H9 (cell line): ENCODE measurements around the gene PNLIP. TPM values are rescaled to one million over a fixed set of nuclear protein-coding genes. Genes with fewer than 3 reads are reported as not detected.

Experiments
- DNase-seq: peaks from one replicate; pipeline ENCODE4 v3.0.0-alpha.2; 2017
- H2AFZ ChIP-seq: one replicate; pipeline ENCODE4 v1.6.1; 2013; ENCODE audit warnings: mild to moderate bottlenecking, low read length, control low read depth, moderate library complexity
- H2AK5ac ChIP-seq: 2 replicates; pipeline ENCODE4 v1.6.1; 2013; ENCODE audit warnings: low read length, control low read depth, mixed read lengths; ENCODE audit not compliant: insufficient read length
- H2BK120ac ChIP-seq: one replicate; pipeline ENCODE4 v1.6.1; 2013; ENCODE audit warnings: low read depth, mild to moderate bottlenecking, low read length, control low read depth, inconsistent platforms; ENCODE audit not compliant: poor library complexity, severe bottlenecking
- H2BK12ac ChIP-seq: 2 replicates; pipeline ENCODE4 v1.6.1; 2013; ENCODE audit warnings: low read length, control low read depth, mixed read lengths, low read depth; ENCODE audit not compliant: insufficient read length
- H2BK15ac ChIP-seq: 2 replicates; pipeline ENCODE4 v1.6.1; 2013; ENCODE audit warnings: low read depth, low read length, control low read depth
- H2BK20ac ChIP-seq: one replicate; pipeline ENCODE4 v1.6.1; 2013; ENCODE audit warnings: low read depth, mild to moderate bottlenecking, low read length, control low read depth, inconsistent platforms; ENCODE audit not compliant: poor library complexity, severe bottlenecking
- H2BK5ac ChIP-seq: 2 replicates; pipeline ENCODE4 v1.6.1; 2013; ENCODE audit warnings: low read length, control low read depth, mixed read lengths; ENCODE audit not compliant: insufficient read length
- H3K14ac ChIP-seq: 2 replicates; pipeline ENCODE4 v1.6.1; 2013; ENCODE audit warnings: low read length, control low read depth; ENCODE audit not compliant: insufficient read depth
- H3K18ac ChIP-seq: 2 replicates; pipeline ENCODE4 v1.6.1; 2013; ENCODE audit warnings: low read depth, mild to moderate bottlenecking, mixed read lengths, low read length, control low read depth; ENCODE audit not compliant: insufficient read length
- H3K23ac ChIP-seq: 2 replicates; pipeline ENCODE4 v1.6.1; 2013; ENCODE audit warnings: low read length, control low read depth, mixed read lengths, low read depth; ENCODE audit not compliant: insufficient read length
- H3K23me2 ChIP-seq: 2 replicates; pipeline ENCODE4 v1.6.1; 2013; ENCODE audit warnings: low read depth, mild to moderate bottlenecking, mixed read lengths, low read length, control low read depth; ENCODE audit not compliant: insufficient read length, poor library complexity, severe bottlenecking
- H3K27ac ChIP-seq: 2 replicates; pipeline ENCODE4 v1.5.1; 2013; ENCODE audit warnings: low read length, control low read depth, mixed read lengths, low read depth; ENCODE audit not compliant: insufficient read length
- H3K27me3 ChIP-seq: 2 replicates; pipeline ENCODE4 v1.6.1; 2013; ENCODE audit warnings: low read length, control low read depth, inconsistent platforms; ENCODE audit not compliant: insufficient read depth
- H3K4ac ChIP-seq: 2 replicates; pipeline ENCODE4 v1.6.1; 2013; ENCODE audit warnings: low read depth, mild to moderate bottlenecking, control low read depth, inconsistent platforms, low read length, moderate library complexity
- H3K4me1 ChIP-seq: 2 replicates; pipeline ENCODE4 v1.6.1; 2013; ENCODE audit warnings: low read length, control low read depth, inconsistent platforms; ENCODE audit not compliant: insufficient read depth
- H3K4me2 ChIP-seq: 2 replicates; pipeline ENCODE4 v1.6.1; 2013; ENCODE audit warnings: low read length, control low read depth, mixed read lengths; ENCODE audit not compliant: insufficient read length, insufficient read depth
- H3K56ac ChIP-seq: 2 replicates; pipeline ENCODE4 v1.6.1; 2013; ENCODE audit warnings: low read depth, mild to moderate bottlenecking, mixed read lengths, low read length, control low read depth; ENCODE audit not compliant: insufficient read length
- H3K79me1 ChIP-seq: 2 replicates; pipeline ENCODE4 v1.6.1; 2013; ENCODE audit warnings: low read depth, mild to moderate bottlenecking, moderate library complexity, low read length, control low read depth, inconsistent platforms; ENCODE audit not compliant: insufficient read depth, poor library complexity, severe bottlenecking
- H3K79me2 ChIP-seq: 2 replicates; pipeline ENCODE4 v1.6.1; 2013; ENCODE audit warnings: low read length, control low read depth, inconsistent platforms; ENCODE audit not compliant: insufficient read depth
- H3K9ac ChIP-seq: 2 replicates; pipeline ENCODE4 v1.6.1; 2013; ENCODE audit warnings: low read length, control low read depth, mixed read lengths; ENCODE audit not compliant: insufficient read length; ENCODE audit errors: extremely low read depth
- H3K9me3 ChIP-seq: one replicate; pipeline ENCODE4 v1.6.1; 2013; ENCODE audit warnings: low read depth, low read length, inconsistent platforms; ENCODE audit not compliant: control insufficient read depth
- H3T11ph ChIP-seq: one replicate; pipeline ENCODE4 v1.6.1; 2013; ENCODE audit warnings: mild to moderate bottlenecking, low read length, control low read depth, inconsistent platforms
- H4K20me1 ChIP-seq: one replicate; pipeline ENCODE4 v1.6.1; 2013; ENCODE audit not compliant: control insufficient read depth, insufficient read length, insufficient read depth
- H4K5ac ChIP-seq: 2 replicates; pipeline ENCODE4 v1.6.1; 2013; ENCODE audit warnings: low read depth, mild to moderate bottlenecking, mixed read lengths, low read length, control low read depth; ENCODE audit not compliant: insufficient read length
- H4K8ac ChIP-seq: replicated peaks from 2 replicates; pipeline ENCODE4 v1.6.1; 2013; ENCODE audit warnings: low read length, control low read depth, mixed read lengths, low read depth; ENCODE audit not compliant: insufficient read length
- H4K91ac ChIP-seq: 2 replicates; pipeline ENCODE4 v1.6.1; 2013; ENCODE audit warnings: low read depth, mild to moderate bottlenecking, moderate library complexity, mixed read lengths, low read length, control low read depth; ENCODE audit not compliant: insufficient read length
- H3K27ac Mint-ChIP-seq, 3 experiments: 2 replicates in 2 of 3; 3 replicates in 1 of 3; pipeline ENCODE4 v1.8.0; 2020 to 2021; ENCODE audit warnings: mixed read lengths in 3 of 3, mild to moderate bottlenecking in 1 of 3, moderate library complexity in 1 of 3
- H3K27me3 Mint-ChIP-seq: 2 replicates; pipeline ENCODE4 v1.8.0; 2021; ENCODE audit warnings: low read depth, mild to moderate bottlenecking, moderate library complexity, mixed read lengths
- H3K36me3 Mint-ChIP-seq, 3 experiments: 2 replicates in 2 of 3; 3 replicates in 1 of 3; pipeline ENCODE4 v1.8.0; 2020 to 2021; ENCODE audit warnings: low read depth in 3 of 3, mixed read lengths in 3 of 3; ENCODE audit not compliant: insufficient read depth in 1 of 3
- H3K4me1 Mint-ChIP-seq, 2 experiments: 2 replicates each; pipeline ENCODE4 v1.8.0; 2020; ENCODE audit warnings: mixed read lengths in 2 of 2
- H3K4me3 Mint-ChIP-seq, 2 experiments: 2 replicates in 1 of 2; 3 replicates in 1 of 2; pipeline ENCODE4 v1.8.0; 2020 to 2021; ENCODE audit warnings: mild to moderate bottlenecking in 2 of 2, mixed read lengths in 2 of 2, moderate library complexity in 1 of 2
- H3K9me3 Mint-ChIP-seq, 2 experiments: 2 replicates in 1 of 2; 3 replicates in 1 of 2; pipeline ENCODE4 v1.8.0; 2020; ENCODE audit warnings: mild to moderate bottlenecking in 2 of 2, mixed read lengths in 2 of 2, moderate library complexity in 1 of 2
- WGBS: extraction: QIAGEN DNeasy Blood & Tissue Kit; methylation state at CpG from one replicate; pipeline ENCODE4 v1.1.7; 2013; ENCODE audit warnings: missing lambda C conversion rate, low lambda C conversion rate, mixed read lengths; ENCODE audit not compliant: insufficient read length; ENCODE audit errors: extremely low coverage; 5-methylcytosine and 5-hydroxymethylcytosine counted together
- total RNA-seq: library from RNA; stranded (reverse); gene quantifications from 2 replicates; pipeline ENCODE4 v1.2.1, GENCODE V29; 2021
- TF ChIP-seq, protein P1 (sequence below): fragments of 200-600 bp; sonication (generic); conservative IDR thresholded peaks from 3 replicates; pipeline ENCODE4 v1.8.0; 2021; ENCODE audit warnings: antibody characterized with exemption, mild to moderate bottlenecking

Gene PNLIP
- total RNA-seq, 1 experiment from 2014 or later, result not detected

DNA sequence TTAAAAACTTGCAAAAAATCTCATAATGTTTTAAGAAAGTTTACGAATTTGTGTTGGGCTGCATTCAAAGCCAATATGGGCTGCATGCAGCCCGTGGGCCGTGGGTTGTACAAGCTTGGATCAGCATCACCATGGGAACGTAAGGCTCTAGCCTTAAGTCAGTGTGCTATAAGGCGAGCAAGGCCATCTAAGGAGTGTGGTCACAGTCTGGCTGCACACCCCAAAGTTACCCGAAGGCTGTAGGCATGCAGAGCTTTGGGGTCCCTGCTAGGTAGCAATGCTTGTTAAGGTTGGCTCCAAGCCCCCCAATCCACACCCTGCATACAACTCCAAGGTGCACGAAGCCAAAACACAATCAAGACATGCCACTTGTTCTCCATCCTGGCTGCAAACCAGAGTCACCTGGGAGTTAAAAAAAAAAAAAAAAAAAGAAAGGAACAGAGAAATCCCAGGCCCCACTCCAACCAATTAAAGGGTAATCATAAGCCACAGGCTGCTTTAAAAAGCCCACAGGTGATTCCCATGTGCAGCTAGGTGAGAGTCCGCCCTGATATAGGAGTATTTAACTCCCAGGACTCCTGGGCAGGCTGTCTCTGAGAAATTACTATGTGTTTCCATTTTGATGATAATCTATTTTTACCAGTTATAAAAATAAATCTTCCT is 66.5 kb downstream of the PNLIP start:
- no peak overlapping the region for H3K9ac ChIP-seq
- H3K27me3 ChIP-seq, result no peaks in the 10 kb centered on the region; the same call in 1 of the 2 replicates
- no peak overlapping the region for H3K27ac ChIP-seq
- no peaks in the 10 kb centered on the region for H3K4me1 ChIP-seq
- peaks cover 11 to 12% of the 10 kb centered on the region in 2 experiments; a peak in 2 of 4 replicates for H3K4me1 Mint-ChIP-seq
- no peak overlapping the region for H2BK120ac ChIP-seq
- H3K79me1 ChIP-seq, result no peaks in the 10 kb centered on the region
- H3K27ac Mint-ChIP-seq, result no peak overlapping the region
- no peak overlapping the region for H3T11ph ChIP-seq
- TF ChIP-seq, protein P1, sequence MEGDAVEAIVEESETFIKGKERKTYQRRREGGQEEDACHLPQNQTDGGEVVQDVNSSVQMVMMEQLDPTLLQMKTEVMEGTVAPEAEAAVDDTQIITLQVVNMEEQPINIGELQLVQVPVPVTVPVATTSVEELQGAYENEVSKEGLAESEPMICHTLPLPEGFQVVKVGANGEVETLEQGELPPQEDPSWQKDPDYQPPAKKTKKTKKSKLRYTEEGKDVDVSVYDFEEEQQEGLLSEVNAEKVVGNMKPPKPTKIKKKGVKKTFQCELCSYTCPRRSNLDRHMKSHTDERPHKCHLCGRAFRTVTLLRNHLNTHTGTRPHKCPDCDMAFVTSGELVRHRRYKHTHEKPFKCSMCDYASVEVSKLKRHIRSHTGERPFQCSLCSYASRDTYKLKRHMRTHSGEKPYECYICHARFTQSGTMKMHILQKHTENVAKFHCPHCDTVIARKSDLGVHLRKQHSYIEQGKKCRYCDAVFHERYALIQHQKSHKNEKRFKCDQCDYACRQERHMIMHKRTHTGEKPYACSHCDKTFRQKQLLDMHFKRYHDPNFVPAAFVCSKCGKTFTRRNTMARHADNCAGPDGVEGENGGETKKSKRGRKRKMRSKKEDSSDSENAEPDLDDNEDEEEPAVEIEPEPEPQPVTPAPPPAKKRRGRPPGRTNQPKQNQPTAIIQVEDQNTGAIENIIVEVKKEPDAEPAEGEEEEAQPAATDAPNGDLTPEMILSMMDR, result no peak
- no peak overlapping the region for H4K8ac ChIP-seq
- H4K5ac ChIP-seq, result no peak overlapping the region
- no CpG with 5 or more reads among the region's 8 CpGs for WGBS
- H3K9me3 Mint-ChIP-seq, result peaks cover 9 to 13% of the 10 kb centered on the region in 2 experiments; a peak in 3 of 5 replicates
- H2BK15ac ChIP-seq, result no peak overlapping the region
- peaks cover 27% of the 10 kb centered on the region for H3K27me3 Mint-ChIP-seq
- no peak overlapping the region for H3K14ac ChIP-seq
- H3K56ac ChIP-seq, result no peak overlapping the region
- H3K4ac ChIP-seq, result no peak overlapping the region
- H2BK5ac ChIP-seq, result no peak overlapping the region
- no peak overlapping the region for H3K23ac ChIP-seq
- no peak for DNase-seq
- H2BK12ac ChIP-seq, result no peak overlapping the region
- H2AK5ac ChIP-seq, result no peak overlapping the region
- no peak overlapping the region for H3K4me2 ChIP-seq
- H2AFZ ChIP-seq, result no peak overlapping the region
- H3K9me3 ChIP-seq, result no peaks in the 10 kb centered on the region
- no peak overlapping the region for H3K18ac ChIP-seq
- H3K4me3 Mint-ChIP-seq, result no peak overlapping the region
- no peaks in the 10 kb centered on the region for H3K23me2 ChIP-seq
- H2BK20ac ChIP-seq, result no peak overlapping the region
- no peak overlapping the region for H4K91ac ChIP-seq
- H3K36me3 Mint-ChIP-seq, result peaks cover 0 to 4% (median 4%) of the 10 kb centered on the region in 3 experiments; a peak in 2 of 7 replicates
- H4K20me1 ChIP-seq, result no peaks in the 10 kb centered on the region
- no peaks in the 10 kb centered on the region for H3K79me2 ChIP-seq
